ENCODE data around the gene EPB41L4A. TPM values are rescaled to one million over a fixed set of nuclear protein-coding genes. Genes with fewer than 3 reads are reported as not detected.

Gene EPB41L4A
- total RNA-seq, 1 donor from 2014 or later, result 11.1 TPM

- Histone ChIP-seq H3K9me3 (ENCODE audit: insufficient read depth, low read depth, low read length) (no peaks in the 10 kb centered on the region), H3K4me2 (ENCODE audit: low read length) (no peak overlapping the region), H2AFZ (ENCODE audit: low read depth, low read length) (no peak overlapping the region), H4K20me1 (ENCODE audit: insufficient read depth, low read length) (no peaks in the 10 kb centered on the region), H3K4me3 (ENCODE audit: insufficient read depth, low read depth, low read length) (no peak overlapping the region), H3K9ac (ENCODE audit: low read length) (no peak overlapping the region), H3K4me1 (ENCODE audit: insufficient read depth, low read length) (no peaks in the 10 kb centered on the region), H3K36me3 (ENCODE audit: insufficient read depth, low read length) (no peaks in the 10 kb centered on the region), H3K27me3 (ENCODE audit: insufficient read depth, low read length) (no peaks in the 10 kb centered on the region), H3K27ac (ENCODE audit: low read depth, low read length) (no peak overlapping the region), H3K79me2 (ENCODE audit: insufficient read depth, low read length) (no peaks in the 10 kb centered on the region)
- Mint-ChIP-seq H3K4me3 (ENCODE audit: unreplicated experiment) (no peak overlapping the region), H3K27ac (ENCODE audit: unreplicated experiment) (no peak overlapping the region), H3K4me1 (ENCODE audit: low read depth, unreplicated experiment) (peaks cover 3% of the 10 kb centered on the region), H3K36me3 (ENCODE audit: low read depth, unreplicated experiment) (no peaks in the 10 kb centered on the region), H3K9me3 (ENCODE audit: unreplicated experiment) (peaks cover 3% of the 10 kb centered on the region), H3K27me3 (ENCODE audit: low read depth, unreplicated experiment) (no peaks in the 10 kb centered on the region)
- FAIRE-seq (no peak), DNase-seq (ENCODE audit: low read depth) (no peak)
- TF ChIP-seq, protein P1, sequence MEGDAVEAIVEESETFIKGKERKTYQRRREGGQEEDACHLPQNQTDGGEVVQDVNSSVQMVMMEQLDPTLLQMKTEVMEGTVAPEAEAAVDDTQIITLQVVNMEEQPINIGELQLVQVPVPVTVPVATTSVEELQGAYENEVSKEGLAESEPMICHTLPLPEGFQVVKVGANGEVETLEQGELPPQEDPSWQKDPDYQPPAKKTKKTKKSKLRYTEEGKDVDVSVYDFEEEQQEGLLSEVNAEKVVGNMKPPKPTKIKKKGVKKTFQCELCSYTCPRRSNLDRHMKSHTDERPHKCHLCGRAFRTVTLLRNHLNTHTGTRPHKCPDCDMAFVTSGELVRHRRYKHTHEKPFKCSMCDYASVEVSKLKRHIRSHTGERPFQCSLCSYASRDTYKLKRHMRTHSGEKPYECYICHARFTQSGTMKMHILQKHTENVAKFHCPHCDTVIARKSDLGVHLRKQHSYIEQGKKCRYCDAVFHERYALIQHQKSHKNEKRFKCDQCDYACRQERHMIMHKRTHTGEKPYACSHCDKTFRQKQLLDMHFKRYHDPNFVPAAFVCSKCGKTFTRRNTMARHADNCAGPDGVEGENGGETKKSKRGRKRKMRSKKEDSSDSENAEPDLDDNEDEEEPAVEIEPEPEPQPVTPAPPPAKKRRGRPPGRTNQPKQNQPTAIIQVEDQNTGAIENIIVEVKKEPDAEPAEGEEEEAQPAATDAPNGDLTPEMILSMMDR (IDR thresholded peaks at IDR 0.05; ENCODE audit: insufficient read depth, low read depth, low read length), result no peak
- TF ChIP-seq EZH2 (IDR thresholded peaks at IDR 0.05; ENCODE audit: insufficient read depth, low read length), result no peak
Measured at GRCh38 chr5:112293587-112293986, 125.5 kb downstream of the EPB41L4A start.

- Mint-ChIP-seq H3K9me3 (ENCODE audit: unreplicated experiment) (no peaks in the 10 kb centered on the region), H3K36me3 (ENCODE audit: low read depth, unreplicated experiment) (no peaks in the 10 kb centered on the region), H3K27me3 (ENCODE audit: low read depth, unreplicated experiment) (no peaks in the 10 kb centered on the region), H3K4me1 (ENCODE audit: low read depth, unreplicated experiment) (peaks cover 3% of the 10 kb centered on the region), H3K27ac (ENCODE audit: unreplicated experiment) (no peak overlapping the region), H3K4me3 (ENCODE audit: unreplicated experiment) (no peak overlapping the region)
- H3K4me2 ChIP-seq (ENCODE audit: low read length), result no peak overlapping the region
- no peaks in the 10 kb centered on the region for H3K4me1 ChIP-seq (ENCODE audit: insufficient read depth, low read length)
- H3K9ac ChIP-seq (ENCODE audit: low read length), result no peak overlapping the region
- no peak overlapping the region for H2AFZ ChIP-seq (ENCODE audit: low read depth, low read length)
- no peaks in the 10 kb centered on the region for H4K20me1 ChIP-seq (ENCODE audit: insufficient read depth, low read length)
- H3K36me3 ChIP-seq (ENCODE audit: insufficient read depth, low read length), result no peaks in the 10 kb centered on the region
- H3K9me3 ChIP-seq (ENCODE audit: insufficient read depth, low read depth, low read length), result no peaks in the 10 kb centered on the region
- DNase-seq (ENCODE audit: low read depth) (no peak), FAIRE-seq (no peak)
- no peaks in the 10 kb centered on the region for H3K79me2 ChIP-seq (ENCODE audit: insufficient read depth, low read length)
- TF ChIP-seq, protein P1 (IDR thresholded peaks at IDR 0.05; ENCODE audit: insufficient read depth, low read depth, low read length), result no peak
- no peak for TF ChIP-seq EZH2 (IDR thresholded peaks at IDR 0.05; ENCODE audit: insufficient read depth, low read length)
- no peak overlapping the region for H3K27ac ChIP-seq (ENCODE audit: low read depth, low read length)
- H3K27me3 ChIP-seq (ENCODE audit: insufficient read depth, low read length), result no peaks in the 10 kb centered on the region
- H3K4me3 ChIP-seq (ENCODE audit: insufficient read depth, low read depth, low read length), result no peak overlapping the region
Measured at GRCh38 chr5:112290691-112291090, 128.4 kb downstream of the EPB41L4A start.

DNA sequence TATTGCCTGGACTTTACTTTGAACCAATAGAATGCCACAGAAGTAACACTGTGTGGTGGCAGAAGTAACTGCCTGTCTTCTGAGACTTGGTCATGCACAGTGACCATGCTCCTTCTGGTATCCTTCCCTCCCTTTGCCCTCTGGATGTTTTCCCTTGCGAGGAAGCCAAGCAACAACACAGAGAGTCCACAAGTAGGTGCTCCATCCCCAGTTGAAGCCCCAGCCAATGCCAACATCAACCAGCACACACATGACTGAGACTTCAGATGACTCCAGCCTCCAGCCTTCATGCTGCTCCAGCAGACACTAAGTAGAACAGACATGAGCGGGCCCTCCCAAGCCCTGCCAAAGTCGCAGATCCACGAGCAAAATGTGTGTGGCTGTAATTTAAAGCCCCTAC lies 129.6 kb downstream of the EPB41L4A start:
- Mint-ChIP-seq H3K27ac (ENCODE audit: unreplicated experiment) (no peak overlapping the region), H3K4me3 (ENCODE audit: unreplicated experiment) (no peak overlapping the region), H3K9me3 (ENCODE audit: unreplicated experiment) (no peaks in the 10 kb centered on the region), H3K36me3 (ENCODE audit: low read depth, unreplicated experiment) (no peaks in the 10 kb centered on the region), H3K4me1 (ENCODE audit: low read depth, unreplicated experiment) (peaks cover 3% of the 10 kb centered on the region), H3K27me3 (ENCODE audit: low read depth, unreplicated experiment) (no peaks in the 10 kb centered on the region)
- Histone ChIP-seq H3K36me3 (ENCODE audit: insufficient read depth, low read length) (no peaks in the 10 kb centered on the region), H3K27ac (ENCODE audit: low read depth, low read length) (no peak overlapping the region), H3K79me2 (ENCODE audit: insufficient read depth, low read length) (no peaks in the 10 kb centered on the region), H3K27me3 (ENCODE audit: insufficient read depth, low read length) (no peaks in the 10 kb centered on the region), H4K20me1 (ENCODE audit: insufficient read depth, low read length) (no peaks in the 10 kb centered on the region), H3K4me1 (ENCODE audit: insufficient read depth, low read length) (no peaks in the 10 kb centered on the region), H2AFZ (ENCODE audit: low read depth, low read length) (no peak overlapping the region), H3K4me3 (ENCODE audit: insufficient read depth, low read depth, low read length) (no peak overlapping the region), H3K9me3 (ENCODE audit: insufficient read depth, low read depth, low read length) (no peaks in the 10 kb centered on the region), H3K9ac (ENCODE audit: low read length) (no peak overlapping the region), H3K4me2 (ENCODE audit: low read length) (no peak overlapping the region)
- DNase-seq (ENCODE audit: low read depth) (no peak), FAIRE-seq (no peak)
- no peak for TF ChIP-seq EZH2 (IDR thresholded peaks at IDR 0.05; ENCODE audit: insufficient read depth, low read length)
- TF ChIP-seq, protein P1 (IDR thresholded peaks at IDR 0.05; ENCODE audit: insufficient read depth, low read depth, low read length), result no peak
